ENCODE data around the gene SERAC1.

Gene SERAC1

GRCh38 chr6:158122048-158122447 lies 46.0 kb downstream of the SERAC1 start:
- no peak for DNase-seq (ENCODE audit: low spot score)

GRCh38 chr6:158121335-158121734 lies 46.7 kb downstream of the SERAC1 start:
- no peak for DNase-seq (ENCODE audit: low spot score)

GRCh38 chr6:158118886-158119285 lies 49.2 kb downstream of the SERAC1 start:
- no peak for DNase-seq (ENCODE audit: low spot score)

GRCh38 chr6:158115508-158115907 lies 52.6 kb downstream of the SERAC1 start:
- no peak for DNase-seq (ENCODE audit: low spot score)

- DNase-seq (ENCODE audit: low spot score), result no peak
Measured at GRCh38 chr6:158115102-158115501, 53.0 kb downstream of the SERAC1 start.

- DNase-seq (ENCODE audit: low spot score), result no peak
Measured at GRCh38 chr6:158113802-158114201, 54.3 kb downstream of the SERAC1 start.

GRCh38 chr6:158111987-158112386 lies 56.1 kb downstream of the SERAC1 start:
- DNase-seq (ENCODE audit: low spot score), result no peak

- DNase-seq (ENCODE audit: low spot score), result no peak
Measured at GRCh38 chr6:158110986-158111385, 57.1 kb downstream of the SERAC1 start.

GRCh38 chr6:158109748-158110147 lies 58.3 kb downstream of the SERAC1 start:
- no peak for DNase-seq (ENCODE audit: low spot score)

- DNase-seq (ENCODE audit: low spot score), result no peak
Measured at GRCh38 chr6:158104696-158105095, 63.4 kb downstream of the SERAC1 start.

- no peak for DNase-seq (ENCODE audit: low spot score)
Measured at GRCh38 chr6:158103228-158103627, 64.8 kb downstream of the SERAC1 start.

GRCh38 chr6:158095671-158096070 lies 72.4 kb downstream of the SERAC1 start:
- no peak for DNase-seq (ENCODE audit: low spot score)

GRCh38 chr6:158095031-158095430 lies 73.0 kb downstream of the SERAC1 start:
- DNase-seq (ENCODE audit: low spot score), result no peak

GRCh38 chr6:158092806-158093205 lies 75.3 kb downstream of the SERAC1 start:
- no peak for DNase-seq (ENCODE audit: low spot score)

- no peak for DNase-seq (ENCODE audit: low spot score)
Measured at GRCh38 chr6:158087224-158087867, 80.7 kb downstream of the SERAC1 start.

- DNase-seq (ENCODE audit: low spot score), result peak; percentile 89
Measured at GRCh38 chr6:158086504-158087223, 81.4 kb downstream of the SERAC1 start.

- DNase-seq (ENCODE audit: low spot score), result no peak
Measured at GRCh38 chr6:158086054-158086503, 82.0 kb downstream of the SERAC1 start.

GRCh38 chr6:158085261-158086053 lies 82.6 kb downstream of the SERAC1 start:
- no peak for DNase-seq (ENCODE audit: low spot score)

- DNase-seq (ENCODE audit: low spot score), result no peak
Measured at GRCh38 chr6:158083455-158084325, 84.4 kb downstream of the SERAC1 start.

GRCh38 chr6:158081657-158081935 lies 86.5 kb downstream of the SERAC1 start:
- no peak for DNase-seq (ENCODE audit: low spot score)

GRCh38 chr6:158080849-158081656 lies 87.0 kb downstream of the SERAC1 start:
- no peak for DNase-seq (ENCODE audit: low spot score)
